ENCODE measurements around the gene FGF12. TPM values are rescaled to one million over a fixed set of nuclear protein-coding genes. Genes with fewer than 3 reads are reported as not detected.
"Not testable (repeated sequence)": the region's sequence is repeated elsewhere in the genome, so short reads cannot be mapped to it uniquely, and the experiment has no call there.

FGF12 gene
- 21.3 TPM for polyA plus RNA-seq (2013, experiment 1 of 4)
- 16.5 TPM for polyA plus RNA-seq (2013, experiment 2 of 4)
- 10.9 TPM for polyA plus RNA-seq (2013, experiment 3 of 4)
- polyA plus RNA-seq (2013, experiment 4 of 4), result 11.8 TPM

DNA sequence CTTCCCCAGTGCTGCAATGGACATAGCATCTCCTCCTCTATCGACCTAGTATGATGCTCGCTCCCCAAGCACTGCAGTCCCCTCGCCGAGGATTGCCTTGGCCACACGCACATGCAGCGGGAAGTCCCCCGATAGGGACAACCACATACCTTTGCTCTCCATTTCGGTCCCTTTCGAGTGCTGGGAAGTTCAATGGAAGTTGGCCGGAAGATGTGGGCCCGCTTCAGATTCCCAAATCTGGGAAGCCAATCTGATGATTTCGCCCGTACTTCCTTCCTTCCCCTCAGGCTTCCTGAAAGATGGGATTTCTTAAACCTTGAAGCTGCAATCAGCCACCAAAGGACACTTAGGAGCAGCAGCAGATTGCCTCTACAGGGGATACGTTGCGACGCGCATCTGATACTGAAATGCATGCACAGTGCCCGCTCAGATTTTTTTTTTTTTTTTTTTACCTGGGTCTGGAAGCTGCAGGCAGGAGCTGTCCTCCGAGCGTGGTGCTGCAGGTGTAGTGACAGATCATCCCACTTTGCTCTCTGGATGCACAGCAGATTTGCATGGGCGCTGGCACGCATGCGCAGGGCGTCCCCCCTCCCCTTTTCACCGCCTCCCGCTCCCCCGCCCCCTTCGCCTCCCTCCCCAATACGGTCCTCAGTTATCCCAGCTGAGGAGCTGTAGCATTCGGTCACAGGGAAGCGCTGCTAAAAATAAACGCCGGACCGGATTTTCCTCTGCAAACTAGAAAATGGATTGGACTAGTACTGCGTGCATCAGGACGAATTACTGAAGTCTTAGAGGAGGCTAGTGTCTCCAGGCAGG is at the start of gene FGF12:
TSS of gene FGF12 (minus strand) at position 510 of the 816 bp plus-strand sequence.
- 4% methylated on average over 36 of the region's 36 CpGs for WGBS, 2 experiments
- no peak within 1 kb of the TSS for H3K27ac ChIP-seq (ENCODE audit: insufficient read depth, low read depth, low read length, poor library complexity, severe bottlenecking)

DNA sequence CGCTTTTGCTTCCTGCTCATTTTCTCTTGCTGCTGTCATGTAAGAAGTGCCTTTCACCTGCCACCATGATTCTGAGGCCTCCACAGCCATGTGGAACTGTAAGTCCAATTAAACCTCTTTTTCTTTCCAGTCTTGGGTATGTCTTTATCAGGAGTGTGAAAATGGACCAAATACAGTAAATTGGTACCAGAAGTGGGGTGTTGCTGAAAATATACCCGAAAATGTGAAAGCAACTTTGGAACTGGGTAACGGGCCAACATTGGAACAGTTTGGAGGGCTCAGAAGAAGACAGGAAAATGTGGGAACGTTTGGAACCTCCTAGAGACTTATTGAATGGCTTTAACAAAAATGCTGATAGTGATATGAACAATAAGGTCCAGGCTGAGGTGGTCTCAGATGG is 47.0 kb upstream of the FGF12 start:
- H3K9me3 ChIP-seq (ENCODE audit: control insufficient read depth, low read length); H3K27ac ChIP-seq (ENCODE audit: insufficient read depth, low read depth, low read length, poor library complexity, severe bottlenecking); H3K4me3 ChIP-seq (ENCODE audit: insufficient read depth, low read depth, low read length); H3K27me3 ChIP-seq (ENCODE audit: control insufficient read depth, insufficient read depth, low read length, poor library complexity, severe bottlenecking); H3K4me1 ChIP-seq (ENCODE audit: control insufficient read depth, insufficient read depth, low read length); H3K36me3 ChIP-seq (ENCODE audit: control insufficient read depth, insufficient read depth, low read length): not testable (repeated sequence)
- WGBS, 2 experiments, result 83 to 85% methylated on average over 4 of the region's 4 CpGs

More for the DNA sequence above, at the start of gene FGF12:
- Histone ChIP-seq H3K4me1 (ENCODE audit: control insufficient read depth, insufficient read depth, low read length) (no peaks in the 10 kb centered on the region), H3K36me3 (ENCODE audit: control insufficient read depth, insufficient read depth, low read length) (no peaks in the 10 kb centered on the region), H3K27me3 (ENCODE audit: control insufficient read depth, insufficient read depth, low read length, poor library complexity, severe bottlenecking) (no peaks in the 10 kb centered on the region), H3K4me3 (ENCODE audit: insufficient read depth, low read depth, low read length) (peak within 1 kb of the TSS; percentile 36), H3K9me3 (ENCODE audit: control insufficient read depth, low read length) (no peaks in the 10 kb centered on the region)

DNA sequence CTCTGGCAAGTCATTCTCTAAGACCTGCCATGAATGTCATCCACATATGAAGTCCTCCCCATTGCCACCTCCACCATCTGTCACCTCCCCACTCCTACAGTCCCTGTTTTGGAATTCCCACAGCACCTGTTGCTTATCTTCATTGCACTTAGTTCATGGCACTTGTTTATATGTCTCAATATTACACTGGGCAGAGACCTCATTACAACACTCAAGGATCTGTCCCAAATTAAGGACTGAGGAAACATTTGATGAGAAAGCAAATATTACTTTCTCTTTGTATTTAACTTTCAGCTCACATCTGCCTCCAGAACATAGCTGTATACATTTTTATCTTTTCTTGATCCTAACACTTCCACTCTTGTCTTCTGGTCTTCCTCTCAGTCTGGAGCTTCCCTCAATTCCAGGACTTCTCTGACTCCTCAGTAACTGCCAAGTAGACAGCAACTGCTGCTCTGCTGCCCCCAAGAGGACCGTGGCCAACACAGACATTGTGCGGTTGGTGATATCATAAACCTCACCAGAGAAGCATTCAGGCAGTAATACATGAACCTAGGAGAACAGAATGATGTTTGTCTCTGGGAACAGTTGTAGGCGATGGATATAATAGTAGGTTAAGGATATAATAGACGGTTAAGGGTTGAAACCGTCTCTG is 45.0 kb upstream of the FGF12 start:
- WGBS, 2 experiments, result 48 to 49% methylated on average over 5 of the region's 5 CpGs
- Histone ChIP-seq H3K9me3 (ENCODE audit: control insufficient read depth, low read length) (no peaks in the 10 kb centered on the region), H3K4me1 (ENCODE audit: control insufficient read depth, insufficient read depth, low read length) (no peaks in the 10 kb centered on the region), H3K36me3 (ENCODE audit: control insufficient read depth, insufficient read depth, low read length) (no peaks in the 10 kb centered on the region), H3K4me3 (ENCODE audit: insufficient read depth, low read depth, low read length) (no peak overlapping the region), H3K27me3 (ENCODE audit: control insufficient read depth, insufficient read depth, low read length, poor library complexity, severe bottlenecking) (no peaks in the 10 kb centered on the region), H3K27ac (ENCODE audit: insufficient read depth, low read depth, low read length, poor library complexity, severe bottlenecking) (no peak overlapping the region)

GRCh38 chr3:192758654-192759053 is 31.3 kb upstream of the FGF12 start:
- no peaks in the 10 kb centered on the region for H3K9me3 ChIP-seq (ENCODE audit: control insufficient read depth, low read length)
- no peak overlapping the region for H3K4me3 ChIP-seq (ENCODE audit: insufficient read depth, low read depth, low read length)
- no peaks in the 10 kb centered on the region for H3K4me1 ChIP-seq (ENCODE audit: control insufficient read depth, insufficient read depth, low read length)
- H3K36me3 ChIP-seq (ENCODE audit: control insufficient read depth, insufficient read depth, low read length), result no peaks in the 10 kb centered on the region
- no peaks in the 10 kb centered on the region for H3K27me3 ChIP-seq (ENCODE audit: control insufficient read depth, insufficient read depth, low read length, poor library complexity, severe bottlenecking)
- no peak overlapping the region for H3K27ac ChIP-seq (ENCODE audit: insufficient read depth, low read depth, low read length, poor library complexity, severe bottlenecking)
- 90 to 94% methylated on average over 7 of the region's 7 CpGs for WGBS, 2 experiments

- Histone ChIP-seq H3K27ac (ENCODE audit: insufficient read depth, low read depth, low read length, poor library complexity, severe bottlenecking) (no peak overlapping the region), H3K4me1 (ENCODE audit: control insufficient read depth, insufficient read depth, low read length) (no peaks in the 10 kb centered on the region), H3K9me3 (ENCODE audit: control insufficient read depth, low read length) (no peaks in the 10 kb centered on the region), H3K27me3 (ENCODE audit: control insufficient read depth, insufficient read depth, low read length, poor library complexity, severe bottlenecking) (no peaks in the 10 kb centered on the region), H3K4me3 (ENCODE audit: insufficient read depth, low read depth, low read length) (no peak overlapping the region), H3K36me3 (ENCODE audit: control insufficient read depth, insufficient read depth, low read length) (no peaks in the 10 kb centered on the region)
- 88 to 95% methylated on average over 2 of the region's 2 CpGs for WGBS, 2 experiments
These were observed 23.8 kb upstream of the FGF12 start for GRCh38 chr3:192751148-192751547.

GRCh38 chr3:192750201-192750600 is 22.9 kb upstream of the FGF12 start:
- Histone ChIP-seq H3K4me1 (ENCODE audit: control insufficient read depth, insufficient read depth, low read length) (no peaks in the 10 kb centered on the region), H3K27me3 (ENCODE audit: control insufficient read depth, insufficient read depth, low read length, poor library complexity, severe bottlenecking) (no peaks in the 10 kb centered on the region), H3K27ac (ENCODE audit: insufficient read depth, low read depth, low read length, poor library complexity, severe bottlenecking) (no peak overlapping the region), H3K4me3 (ENCODE audit: insufficient read depth, low read depth, low read length) (no peak overlapping the region), H3K9me3 (ENCODE audit: control insufficient read depth, low read length) (no peaks in the 10 kb centered on the region), H3K36me3 (ENCODE audit: control insufficient read depth, insufficient read depth, low read length) (no peaks in the 10 kb centered on the region)
- WGBS, 2 experiments, result 82 to 88% methylated on average over 5 of the region's 5 CpGs

DNA sequence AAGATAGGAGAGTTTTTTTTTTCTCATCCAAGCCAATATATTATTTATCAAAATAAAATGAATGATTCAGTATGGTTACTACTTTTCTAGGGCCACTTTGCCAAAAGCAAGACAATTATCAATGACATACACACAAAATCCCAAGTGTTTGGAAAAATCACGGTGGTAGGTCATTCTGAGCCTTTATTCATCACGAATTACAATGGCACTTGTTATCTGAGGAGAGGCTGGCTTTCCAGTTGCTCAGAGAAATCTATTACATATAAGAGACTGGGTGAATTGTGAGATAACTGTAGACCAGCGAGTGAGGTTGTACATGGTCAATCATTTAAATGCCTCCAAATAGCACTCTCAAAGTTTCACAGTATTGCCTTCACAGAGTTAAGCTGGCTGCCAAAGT is 20.4 kb upstream of the FGF12 start:
- Histone ChIP-seq H3K27me3 (ENCODE audit: control insufficient read depth, insufficient read depth, low read length, poor library complexity, severe bottlenecking) (no peaks in the 10 kb centered on the region), H3K4me1 (ENCODE audit: control insufficient read depth, insufficient read depth, low read length) (no peaks in the 10 kb centered on the region), H3K36me3 (ENCODE audit: control insufficient read depth, insufficient read depth, low read length) (no peaks in the 10 kb centered on the region), H3K9me3 (ENCODE audit: control insufficient read depth, low read length) (no peaks in the 10 kb centered on the region), H3K4me3 (ENCODE audit: insufficient read depth, low read depth, low read length) (no peak overlapping the region), H3K27ac (ENCODE audit: insufficient read depth, low read depth, low read length, poor library complexity, severe bottlenecking) (no peak overlapping the region)
- 47 to 72% methylated on average over 2 to 3 of the region's 3 CpGs for whole genome bisulfite sequencing, 2 experiments

DNA sequence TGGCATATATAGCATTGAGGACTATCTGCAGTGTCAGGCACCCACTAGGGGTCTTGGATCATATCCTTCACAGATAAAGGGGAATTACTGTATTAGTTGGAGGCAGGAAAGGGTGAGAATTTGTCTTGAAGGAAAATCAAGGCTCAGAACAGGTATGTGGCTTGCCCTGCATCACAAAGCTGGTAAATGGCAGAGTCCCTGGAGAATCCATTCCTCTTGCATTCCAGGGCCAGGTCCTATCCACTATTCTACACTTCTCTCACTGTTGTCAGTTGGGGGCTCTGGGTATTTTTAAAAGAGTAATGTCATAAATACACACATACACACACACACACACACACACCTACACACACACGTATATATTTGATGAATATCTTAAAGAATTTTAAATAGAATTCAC is 19.8 kb upstream of the FGF12 start:
- Histone ChIP-seq H3K27ac (ENCODE audit: insufficient read depth, low read depth, low read length, poor library complexity, severe bottlenecking) (no peak overlapping the region), H3K27me3 (ENCODE audit: control insufficient read depth, insufficient read depth, low read length, poor library complexity, severe bottlenecking) (no peaks in the 10 kb centered on the region), H3K9me3 (ENCODE audit: control insufficient read depth, low read length) (no peaks in the 10 kb centered on the region), H3K36me3 (ENCODE audit: control insufficient read depth, insufficient read depth, low read length) (no peaks in the 10 kb centered on the region), H3K4me3 (ENCODE audit: insufficient read depth, low read depth, low read length) (no peak overlapping the region), H3K4me1 (ENCODE audit: control insufficient read depth, insufficient read depth, low read length) (no peaks in the 10 kb centered on the region)
- WGBS, 2 experiments, result no CpG with 5 or more reads among the region's 1 CpG

DNA sequence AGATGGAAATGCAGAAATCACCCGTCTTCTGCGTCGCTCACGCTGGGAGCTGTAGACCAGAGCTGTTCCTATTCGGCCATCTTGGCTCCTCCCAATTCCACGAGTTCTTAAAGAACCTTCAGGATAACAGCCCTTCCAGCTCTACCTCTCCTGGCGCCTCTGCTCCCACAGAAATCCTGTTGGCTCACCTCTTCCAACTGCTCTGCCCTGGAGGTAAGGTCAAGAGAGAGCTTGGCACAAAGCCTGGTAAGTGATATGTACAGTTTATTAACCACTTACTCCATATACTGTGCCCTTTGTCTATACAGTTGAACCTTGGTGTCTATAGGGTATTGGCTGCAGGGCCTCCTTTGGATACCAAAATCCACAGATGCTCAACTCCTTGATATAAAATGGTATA is 17.8 kb upstream of the FGF12 start:
- Histone ChIP-seq H3K36me3 (ENCODE audit: control insufficient read depth, insufficient read depth, low read length) (no peaks in the 10 kb centered on the region), H3K9me3 (ENCODE audit: control insufficient read depth, low read length) (no peaks in the 10 kb centered on the region), H3K4me3 (ENCODE audit: insufficient read depth, low read depth, low read length) (no peak overlapping the region), H3K27me3 (ENCODE audit: control insufficient read depth, insufficient read depth, low read length, poor library complexity, severe bottlenecking) (no peaks in the 10 kb centered on the region), H3K27ac (ENCODE audit: insufficient read depth, low read depth, low read length, poor library complexity, severe bottlenecking) (no peak overlapping the region), H3K4me1 (ENCODE audit: control insufficient read depth, insufficient read depth, low read length) (no peaks in the 10 kb centered on the region)
- WGBS, 2 experiments, result 89 to 95% methylated on average over 7 of the region's 7 CpGs

GRCh38 chr3:192744604-192745003 is 17.3 kb upstream of the FGF12 start:
- not testable (repeated sequence) for H3K27me3 ChIP-seq (ENCODE audit: control insufficient read depth, insufficient read depth, low read length, poor library complexity, severe bottlenecking); H3K27ac ChIP-seq (ENCODE audit: insufficient read depth, low read depth, low read length, poor library complexity, severe bottlenecking); H3K36me3 ChIP-seq (ENCODE audit: control insufficient read depth, insufficient read depth, low read length); H3K9me3 ChIP-seq (ENCODE audit: control insufficient read depth, low read length); H3K4me3 ChIP-seq (ENCODE audit: insufficient read depth, low read depth, low read length); H3K4me1 ChIP-seq (ENCODE audit: control insufficient read depth, insufficient read depth, low read length)
- WGBS, 2 experiments, result no CpG with 5 or more reads among the region's 19 CpGs
